Endothelial cell of umbilical vein (primary cell): Measurements from ENCODE around the gene SKAP1. TPM values are rescaled to one million over a fixed set of nuclear protein-coding genes. Genes with fewer than 3 reads are reported as not detected.
"Not testable (repeated sequence)": the region's sequence is repeated elsewhere in the genome, so short reads cannot be mapped to it uniquely, and the experiment has no call there.

ENCODE experiments used
- BruUV-seq: library from RNA; stranded (reverse); fragments of 400-500 nt; replicated peaks from 2 replicates; lab custom pipeline; 2021; lab: Mats Ljungman, UMichigan
- CTCF ChIA-PET: fragments of 300-600, 350-600 bp; sonication (Branson Sonifier 250); formaldehyde crosslinking; loops from one replicate; lab custom pipeline; 2021; ENCODE audit warnings: antibody characterized with exemption, inconsistent platforms; lab: Charles Lee
- POLR2A ChIA-PET: fragments of 300-600, 350-600 bp; sonication (Branson Sonifier 250); formaldehyde crosslinking; loops from one replicate; lab custom pipeline; 2021; ENCODE audit warnings: antibody characterized with exemption, inconsistent platforms; lab: Charles Lee
- DNase-seq: peaks from one replicate; pipeline ENCODE4 v3.0.0-alpha.2; 2011; ENCODE audit warnings: low read depth, low spot score
- FAIRE-seq: peaks from 2 replicates; lab custom pipeline; 2011; peaks lifted over from hg19 to GRCh38; lab: Jason Lieb, UNC
- H2AFZ ChIP-seq: 2 replicates; pipeline ENCODE4 v1.6.0; 2012; ENCODE audit warnings: low read depth, low read length, control low read depth, inconsistent platforms
- H3K27ac ChIP-seq: 2 replicates; pipeline ENCODE4 v1.5.1; 2011; ENCODE audit warnings: low read depth, mild to moderate bottlenecking, control low read depth, low read length, moderate library complexity; ENCODE audit not compliant: insufficient read depth
- H3K27me3 ChIP-seq, 2 experiments: 2 replicates each; pipeline versions ENCODE4 v1.6.0 to v1.6.1; 2011; ENCODE audit warnings: low read length in 2 of 2, mixed read lengths in 1 of 2; ENCODE audit not compliant: control insufficient read depth in 2 of 2, insufficient read depth in 2 of 2
- H3K36me3 ChIP-seq, 2 experiments: 2 replicates in 1 of 2; 3 replicates in 1 of 2; pipeline ENCODE4 v1.5.1; 2011; ENCODE audit warnings: low read length in 2 of 2, mild to moderate bottlenecking in 1 of 2, moderate library complexity in 1 of 2; ENCODE audit not compliant: control insufficient read depth in 2 of 2, insufficient read depth in 2 of 2; ENCODE audit errors: extremely low read depth in 1 of 2
- H3K4me1 ChIP-seq: 3 replicates; pipeline ENCODE4 v1.5.1; 2011; ENCODE audit warnings: mild to moderate bottlenecking, low read length; ENCODE audit not compliant: control insufficient read depth, insufficient read depth; ENCODE audit errors: extremely low read depth
- H3K4me2 ChIP-seq: 2 replicates; pipeline ENCODE4 v1.6.1; 2011; ENCODE audit warnings: low read length, control low read depth, mixed read lengths; ENCODE audit not compliant: insufficient read depth
- H3K4me3 ChIP-seq, 3 experiments: fragments of 200-600 bp in 1 of 3; sonication (generic), shearing (Covaris generic) in 1 of 3; replicated peaks in 1 of 3; 2 replicates each; pipeline ENCODE4 v1.5.1; 2011 to 2016; ENCODE audit warnings: control low read depth in 3 of 3, low read length in 3 of 3, mild to moderate bottlenecking in 2 of 3, inconsistent platforms in 1 of 3, low read depth in 1 of 3, moderate library complexity in 1 of 3; ENCODE audit not compliant: insufficient read depth in 1 of 3
- H3K79me2 ChIP-seq: 2 replicates; pipeline ENCODE4 v1.6.0; 2012; ENCODE audit warnings: low read length, inconsistent platforms; ENCODE audit not compliant: control insufficient read depth, insufficient read depth
- H3K9ac ChIP-seq: replicated peaks from 2 replicates; pipeline ENCODE3; 2011; ENCODE audit warnings: low read length, control low read depth; ENCODE audit not compliant: insufficient read depth; ENCODE audit errors: extremely low read depth
- H3K9me1 ChIP-seq: replicated peaks from 3 replicates; pipeline ENCODE4 v1.6.0; 2011; ENCODE audit warnings: mild to moderate bottlenecking, low read length; ENCODE audit not compliant: control insufficient read depth, insufficient read depth; ENCODE audit errors: extremely low read depth
- H3K9me3 ChIP-seq: replicated peaks from 2 replicates; pipeline ENCODE4 v1.5.1; 2012; ENCODE audit warnings: low read length, inconsistent platforms; ENCODE audit not compliant: control insufficient read depth, insufficient read depth
- H4K20me1 ChIP-seq: replicated peaks from 2 replicates; pipeline ENCODE3; 2011; ENCODE audit warnings: mild to moderate bottlenecking, low read length; ENCODE audit not compliant: control insufficient read depth, insufficient read depth; ENCODE audit errors: extremely low read depth
- EZH2 ChIP-seq: IDR thresholded peaks from 2 replicates; pipeline ENCODE4 v1.6.1; 2012; ENCODE audit warnings: borderline replicate concordance, low read depth, mild to moderate bottlenecking, moderate library complexity, low read length, inconsistent platforms; ENCODE audit not compliant: severe bottlenecking
- FOS ChIP-seq: IDR thresholded peaks from 2 replicates; pipeline ENCODE4 v1.6.1; 2011; ENCODE audit warnings: mild to moderate bottlenecking, low read length, moderate library complexity, borderline replicate concordance; ENCODE audit not compliant: insufficient read depth
- GATA2 ChIP-seq: IDR thresholded peaks from 2 replicates; pipeline ENCODE4 v1.7.0; 2011; ENCODE audit warnings: low read depth, mild to moderate bottlenecking, moderate library complexity, mixed read lengths, low read length; ENCODE audit not compliant: insufficient read length, insufficient read depth
- POLR2A ChIP-seq: IDR thresholded peaks from 2 replicates; pipeline ENCODE4 v1.6.1; 2012; ENCODE audit warnings: low read depth, mild to moderate bottlenecking, control low read depth, low read length
- POLR2AphosphoS5 ChIP-seq: IDR thresholded peaks from 2 replicates; pipeline ENCODE4 v1.6.1; 2012; ENCODE audit warnings: low read depth, mild to moderate bottlenecking, control low read depth, low read length, moderate library complexity; ENCODE audit not compliant: insufficient read depth
- dilution Hi-C: fragments of 300-500 bp; cut with MboI; formaldehyde crosslinking; loops from one replicate; pipeline ENCODE4 v1.15.0; 2019; ENCODE audit warnings: low sequenced_read_pairs; ENCODE audit not compliant: extremely low pct_ligation_motif_present
- intact Hi-C: fragments of 100-400 bp; cut with micrococcal nuclease; formaldehyde crosslinking; loops from one replicate; pipeline ENCODE4 v1.10.0; 2022
- polyA plus RNA-seq, 4 experiments: library from polyadenylated mRNA; depleted of rRNA in 3 of 4; stranded (reverse) in 3 of 4; unstranded in 1 of 4; fragments of >200 nt; gene quantifications; 2 replicates each; pipeline versions ENCODE4 v1.2.1 to v1.2.3, GENCODE V29; 2011 to 2012; ENCODE audit warnings: missing spikeins in 1 of 4
- total RNA-seq: library from RNA; stranded (reverse); gene quantifications from 2 replicates; pipeline ENCODE4 v1.2.3, GENCODE V29; 2021
- TF ChIP-seq, protein P1 (sequence below): IDR thresholded peaks from 2 replicates; pipeline ENCODE4 v1.6.1; 2011; ENCODE audit not compliant: insufficient read depth, insufficient read length

SKAP1 gene
- total and polyA plus RNA-seq, 2 donors (not counting 3 experiments of a cell fraction or from before 2014, with no cell fraction given), result 0.75 TPM; not detected in 1

DNA sequence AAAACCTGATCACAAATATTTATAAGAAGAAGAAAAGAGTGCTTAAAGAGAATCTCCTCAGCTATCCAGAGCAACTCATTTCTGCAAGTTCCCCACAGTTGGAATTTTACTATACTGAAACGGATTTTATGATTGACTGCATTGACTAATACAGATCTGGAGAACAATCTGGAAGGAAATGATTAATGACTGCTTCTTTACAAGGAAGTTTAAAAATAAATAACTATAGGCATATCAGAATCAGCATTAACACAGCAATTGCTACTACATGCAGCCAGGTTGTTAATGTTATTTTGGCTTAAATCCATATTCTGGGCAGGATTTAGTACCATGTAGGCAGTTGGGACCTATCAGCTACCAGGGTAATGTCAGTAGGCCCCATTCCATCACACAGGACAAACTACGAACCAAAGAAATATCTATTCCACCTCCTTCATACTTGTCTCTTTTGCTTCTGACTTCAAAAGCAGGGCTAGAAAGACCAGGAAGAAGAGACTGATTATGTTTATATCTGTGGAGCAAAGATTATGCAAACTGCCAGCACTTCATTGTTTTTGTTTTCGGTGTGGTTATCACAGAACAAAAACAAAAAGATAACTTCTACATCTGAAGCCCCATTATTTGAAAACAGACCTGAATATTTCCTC is 3.9 kb downstream of the SKAP1 start:
- no peak overlapping the region for H3K27ac ChIP-seq
- no peaks in the 10 kb centered on the region for H3K9me3 ChIP-seq
- H4K20me1 ChIP-seq, result no peaks in the 10 kb centered on the region
- no peak overlapping the region for H3K4me3 ChIP-seq
- H3K4me1 ChIP-seq, result peaks cover 12% of the 10 kb centered on the region
- no TSS peak for BruUV-seq
- FAIRE-seq (peak; percentile 84), DNase-seq (peak; percentile 59)
- peak overlapping the region; percentile 33 for H2AFZ ChIP-seq
- dilution Hi-C loops, result no loop called here
- ChIA-PET CTCF (no interaction called here), POLR2A (interaction anchor here (0.7 kb wide), 1 partner anchor 60 kb away, joined by 3 read pairs; no protein-coding TSS in a partner anchor)
- peaks cover 22 to 30% of the 10 kb centered on the region in 2 experiments for H3K27me3 ChIP-seq
- H3K79me2 ChIP-seq, result no peaks in the 10 kb centered on the region
- H3K4me2 ChIP-seq, result no peak overlapping the region
- H3K36me3 ChIP-seq, result no peaks in the 10 kb centered on the region
- intact Hi-C loops, result loop anchor here (2.0 kb wide), 1 partner anchor 19 kb away; no protein-coding TSS in a partner anchor
- H3K9ac ChIP-seq, result no peak overlapping the region
- H3K9me1 ChIP-seq, result no peaks in the 10 kb centered on the region
- TF ChIP-seq POLR2A (no peak), FOS (peak; percentile 34), GATA2 (peak; percentile 36), EZH2 (no peak), POLR2AphosphoS5 (no peak)
- TF ChIP-seq, protein P1, sequence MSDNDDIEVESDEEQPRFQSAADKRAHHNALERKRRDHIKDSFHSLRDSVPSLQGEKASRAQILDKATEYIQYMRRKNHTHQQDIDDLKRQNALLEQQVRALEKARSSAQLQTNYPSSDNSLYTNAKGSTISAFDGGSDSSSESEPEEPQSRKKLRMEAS, result no peak

DNA sequence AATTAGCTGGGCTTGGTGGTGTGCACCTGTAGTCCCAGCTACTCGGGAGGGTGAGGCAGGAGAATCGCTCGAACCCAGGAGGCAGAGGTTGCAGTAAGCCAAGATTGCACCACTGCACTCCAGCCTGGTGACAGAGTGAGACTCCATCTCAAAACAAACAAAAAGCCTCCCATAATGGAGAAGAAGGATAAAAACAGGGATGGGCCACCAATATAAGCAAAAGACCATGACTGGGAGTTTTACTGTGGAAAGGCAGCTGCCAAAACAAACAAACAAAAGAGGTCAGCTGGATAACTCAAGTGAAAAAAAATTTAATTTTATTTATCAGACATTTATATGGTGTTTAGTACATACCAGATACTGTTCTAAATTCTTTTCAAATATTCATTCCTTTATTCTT is 8.0 kb downstream of the SKAP1 start:
- dilution Hi-C loops, DNase-seq, POLR2A ChIA-PET, BruUV-seq, H4K20me1 ChIP-seq, CTCF ChIA-PET, FAIRE-seq, H3K9me1 ChIP-seq, H2AFZ ChIP-seq, H3K36me3 ChIP-seq, intact Hi-C loops, H3K79me2 ChIP-seq, H3K9me3 ChIP-seq, H3K4me3 ChIP-seq, H3K27ac ChIP-seq, H3K9ac ChIP-seq, H3K4me2 ChIP-seq: not testable (repeated sequence)
- peaks cover 6 to 14% of the 10 kb centered on the region in 2 experiments for H3K27me3 ChIP-seq
- peaks cover 12% of the 10 kb centered on the region for H3K4me1 ChIP-seq
